COLO668 (cell line): ENCODE measurements around the gene GALR2.
"Not testable (repeated sequence)": the region's sequence is repeated elsewhere in the genome, so short reads cannot be mapped to it uniquely, and the experiment has no call there.

ENCODE experiments used
- DNase-seq: peaks from one replicate; lab custom pipeline; 2025; ENCODE audit not compliant: unreplicated experiment; lab: John Stamatoyannopoulos, UW

Gene GALR2

GRCh38 chr17:76074390-76075363, at the start of gene GALR2:
GALR2 (plus strand) TSS chr17:76074781; CDS start chr17:76074884, 103 bp downstream.
- no peak for DNase-seq

- DNase-seq: no peak
These were observed 49.3 kb upstream of the GALR2 start for GRCh38 chr17:76025294-76025693.

- no peak for DNase-seq
These were observed 47.8 kb upstream of the GALR2 start for GRCh38 chr17:76026714-76027158.

GRCh38 chr17:76027159-76027839, 47.3 kb upstream of the GALR2 start, which contains the start of gene EVPL:
EVPL (minus strand) TSS chr17:76027306; CDS start chr17:76027198, 108 bp downstream.
- peak; percentile 40 for DNase-seq

GRCh38 chr17:76032073-76032779, 42.4 kb upstream of the GALR2 start:
- DNase-seq: peak; percentile 16

GRCh38 chr17:76032780-76033108, 41.8 kb upstream of the GALR2 start:
- DNase-seq: no peak

GRCh38 chr17:76033139-76033538, 41.4 kb upstream of the GALR2 start:
- DNase-seq: no peak

GRCh38 chr17:76034428-76035350, 39.9 kb upstream of the GALR2 start:
- DNase-seq: no peak

GRCh38 chr17:76036497-76037261, 37.9 kb upstream of the GALR2 start:
- no peak for DNase-seq

- DNase-seq: no peak
These were observed 36.5 kb upstream of the GALR2 start for GRCh38 chr17:76038050-76038449.

GRCh38 chr17:76039121-76039520, 35.5 kb upstream of the GALR2 start:
- DNase-seq: no peak

GRCh38 chr17:76040376-76040775, 34.2 kb upstream of the GALR2 start:
- DNase-seq: no peak

- DNase-seq: not testable (repeated sequence)
These were observed 31.7 kb upstream of the GALR2 start for GRCh38 chr17:76042868-76043267.

- not testable (repeated sequence) for DNase-seq
These were observed 30.0 kb upstream of the GALR2 start for GRCh38 chr17:76044475-76045007.

GRCh38 chr17:76046064-76046463, 28.5 kb upstream of the GALR2 start:
- no peak for DNase-seq

GRCh38 chr17:76048025-76048605, 26.5 kb upstream of the GALR2 start:
- DNase-seq: no peak

GRCh38 chr17:76048711-76049110, 25.9 kb upstream of the GALR2 start:
- DNase-seq: no peak

- no peak for DNase-seq
These were observed 25.3 kb upstream of the GALR2 start for GRCh38 chr17:76049239-76049638.
